ENCODE data around the gene CACNA2D2.

DNA sequence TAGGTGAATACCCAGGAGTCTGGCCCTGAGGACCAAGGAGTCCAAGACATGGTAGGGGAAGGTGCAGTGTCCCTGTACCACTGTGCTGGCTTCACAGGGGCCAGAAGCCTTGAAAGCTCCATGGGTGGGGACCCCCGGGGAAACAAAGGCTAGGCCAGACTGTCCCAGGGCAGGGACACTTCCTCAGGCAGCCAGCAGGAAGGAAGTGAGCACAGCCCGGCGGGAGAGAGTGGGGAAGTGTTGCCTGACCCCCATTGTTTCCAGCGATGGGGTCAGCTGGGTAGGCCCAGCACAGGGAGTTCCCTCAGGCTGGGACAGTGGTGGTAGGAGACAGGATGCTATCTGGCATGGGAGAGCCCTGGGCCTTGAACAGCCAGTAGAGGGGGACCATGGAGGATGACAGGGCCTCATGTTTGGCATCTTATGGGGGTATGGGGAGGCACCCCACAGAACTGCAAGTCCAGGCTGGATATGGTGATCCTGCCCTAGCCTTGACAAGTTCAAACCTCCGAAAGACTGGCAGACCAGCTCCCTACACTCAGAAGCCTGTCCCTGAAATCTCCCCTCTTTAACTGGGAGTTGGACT is 179.7 kb downstream of the CACNA2D2 start:
- TF ChIP-seq CTCF (IDR thresholded peaks at IDR 0.05) = no peak
- TF ChIP-seq POLR2AphosphoS5 (IDR thresholded peaks at IDR 0.05; ENCODE audit: low read depth, low read length) = no peak
- TF ChIP-seq, protein P1, sequence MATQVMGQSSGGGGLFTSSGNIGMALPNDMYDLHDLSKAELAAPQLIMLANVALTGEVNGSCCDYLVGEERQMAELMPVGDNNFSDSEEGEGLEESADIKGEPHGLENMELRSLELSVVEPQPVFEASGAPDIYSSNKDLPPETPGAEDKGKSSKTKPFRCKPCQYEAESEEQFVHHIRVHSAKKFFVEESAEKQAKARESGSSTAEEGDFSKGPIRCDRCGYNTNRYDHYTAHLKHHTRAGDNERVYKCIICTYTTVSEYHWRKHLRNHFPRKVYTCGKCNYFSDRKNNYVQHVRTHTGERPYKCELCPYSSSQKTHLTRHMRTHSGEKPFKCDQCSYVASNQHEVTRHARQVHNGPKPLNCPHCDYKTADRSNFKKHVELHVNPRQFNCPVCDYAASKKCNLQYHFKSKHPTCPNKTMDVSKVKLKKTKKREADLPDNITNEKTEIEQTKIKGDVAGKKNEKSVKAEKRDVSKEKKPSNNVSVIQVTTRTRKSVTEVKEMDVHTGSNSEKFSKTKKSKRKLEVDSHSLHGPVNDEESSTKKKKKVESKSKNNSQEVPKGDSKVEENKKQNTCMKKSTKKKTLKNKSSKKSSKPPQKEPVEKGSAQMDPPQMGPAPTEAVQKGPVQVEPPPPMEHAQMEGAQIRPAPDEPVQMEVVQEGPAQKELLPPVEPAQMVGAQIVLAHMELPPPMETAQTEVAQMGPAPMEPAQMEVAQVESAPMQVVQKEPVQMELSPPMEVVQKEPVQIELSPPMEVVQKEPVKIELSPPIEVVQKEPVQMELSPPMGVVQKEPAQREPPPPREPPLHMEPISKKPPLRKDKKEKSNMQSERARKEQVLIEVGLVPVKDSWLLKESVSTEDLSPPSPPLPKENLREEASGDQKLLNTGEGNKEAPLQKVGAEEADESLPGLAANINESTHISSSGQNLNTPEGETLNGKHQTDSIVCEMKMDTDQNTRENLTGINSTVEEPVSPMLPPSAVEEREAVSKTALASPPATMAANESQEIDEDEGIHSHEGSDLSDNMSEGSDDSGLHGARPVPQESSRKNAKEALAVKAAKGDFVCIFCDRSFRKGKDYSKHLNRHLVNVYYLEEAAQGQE (IDR thresholded peaks at IDR 0.05; ENCODE audit: insufficient read depth in 1 of 2, low read depth in 2 of 2, low read length in 1 of 2) = no peak
- no peak for TF ChIP-seq SIN3A (IDR thresholded peaks at IDR 0.05; ENCODE audit: borderline replicate concordance, insufficient read depth, low read depth, low read length)
- TF ChIP-seq TCF7L2 (IDR thresholded peaks at IDR 0.05; ENCODE audit: low read depth, low read length) = no peak
